Calu3 (cell line): ENCODE data around the gene MAN2A1. TPM values are rescaled to one million over a fixed set of nuclear protein-coding genes. Genes with fewer than 3 reads are reported as not detected.

Experiments
- BruUV-seq: library from RNA; stranded (reverse); fragments of 400-500 nt; replicated peaks from 2 replicates; lab custom pipeline; 2021; lab: Mats Ljungman, UMichigan
- CTCF ChIA-PET: fragments of 300-600 bp; sonication (Branson Sonifier 250); formaldehyde crosslinking; loops from one replicate; lab custom pipeline; 2022; ENCODE audit warnings: antibody characterized with exemption; lab: Charles Lee
- DNase-seq: peaks from one replicate; pipeline ENCODE4 v3.0.0; 2022
- H3K27ac Mint-ChIP-seq: one replicate; pipeline ENCODE4 v1.8.0; 2022; ENCODE audit warnings: mixed read lengths; ENCODE audit not compliant: unreplicated experiment
- H3K27me3 Mint-ChIP-seq: one replicate; pipeline ENCODE4 v1.8.0; 2022; ENCODE audit warnings: mixed read lengths; ENCODE audit not compliant: unreplicated experiment
- H3K36me3 Mint-ChIP-seq: one replicate; pipeline ENCODE4 v1.8.0; 2022; ENCODE audit warnings: mild to moderate bottlenecking, moderate library complexity, mixed read lengths; ENCODE audit not compliant: insufficient read depth, unreplicated experiment
- H3K4me1 Mint-ChIP-seq: one replicate; pipeline ENCODE4 v1.8.0; 2022; ENCODE audit warnings: mild to moderate bottlenecking, low read depth, mixed read lengths; ENCODE audit not compliant: unreplicated experiment
- H3K4me3 Mint-ChIP-seq: one replicate; pipeline ENCODE4 v1.8.0; 2022; ENCODE audit warnings: mild to moderate bottlenecking, low read depth, moderate library complexity, mixed read lengths; ENCODE audit not compliant: unreplicated experiment
- H3K9me3 Mint-ChIP-seq: one replicate; pipeline ENCODE4 v1.8.0; 2022; ENCODE audit warnings: low read depth, mixed read lengths; ENCODE audit not compliant: unreplicated experiment
- CTCF ChIP-seq: fragments of 200-600 bp; IDR thresholded peaks from one replicate; pipeline ENCODE4 v1.8.0; 2022; ENCODE audit warnings: antibody characterized with exemption; ENCODE audit not compliant: unreplicated experiment
- intact Hi-C: fragments of 100-400 bp; cut with micrococcal nuclease; formaldehyde crosslinking; loops from one replicate; pipeline ENCODE4 v1.10.0; 2022; ENCODE audit not compliant: unreplicated experiment
- total RNA-seq: library from RNA; stranded (reverse); gene quantifications from 2 replicates; pipeline ENCODE4 v1.2.3, GENCODE V29; 2022

MAN2A1 gene
- total RNA-seq, 1 experiment from 2014 or later, result 76.3 TPM

- Mint-ChIP-seq H3K4me3 (no peak overlapping the region), H3K36me3 (no peaks in the 10 kb centered on the region), H3K27me3 (peaks cover 36% of the 10 kb centered on the region), H3K27ac (no peak overlapping the region), H3K4me1 (no peaks in the 10 kb centered on the region), H3K9me3 (no peaks in the 10 kb centered on the region)
- intact Hi-C loops, result no loop called here
- no peak for DNase-seq
- no TSS peak for BruUV-seq
- TF ChIP-seq CTCF, result no peak
- CTCF ChIA-PET, result interaction anchor here (2.2 kb wide), 1 partner anchor 12 kb away, joined by 7 read pairs; no protein-coding TSS in a partner anchor
These were observed 12.8 kb upstream of the MAN2A1 start for GRCh38 chr5:109676920-109677319.

GRCh38 chr5:109678447-109678846 is 11.3 kb upstream of the MAN2A1 start:
- no peak for DNase-seq
- no TSS peak for BruUV-seq

GRCh38 chr5:109681763-109682162 is 8.0 kb upstream of the MAN2A1 start:
- DNase-seq, result no peak
- CTCF ChIA-PET, result no interaction called here
- no peak overlapping the region for H3K4me3 Mint-ChIP-seq
- intact Hi-C loops, result loop anchor here (10.0 kb wide), 1 partner anchor 197 kb away; no protein-coding TSS in a partner anchor
- no TSS peak for BruUV-seq
- peaks cover under 1% of the 10 kb centered on the region for H3K27me3 Mint-ChIP-seq
- no peaks in the 10 kb centered on the region for H3K9me3 Mint-ChIP-seq
- H3K36me3 Mint-ChIP-seq, result no peaks in the 10 kb centered on the region
- no peaks in the 10 kb centered on the region for H3K4me1 Mint-ChIP-seq
- no peak overlapping the region for H3K27ac Mint-ChIP-seq
- TF ChIP-seq CTCF, result no peak

More at GRCh38 chr5:109678447-109678846, 11.3 kb upstream of the MAN2A1 start:
- H3K4me3 Mint-ChIP-seq, result no peak overlapping the region
- H3K27me3 Mint-ChIP-seq, result peaks cover 21% of the 10 kb centered on the region
- H3K4me1 Mint-ChIP-seq, result no peaks in the 10 kb centered on the region
- H3K27ac Mint-ChIP-seq, result no peak overlapping the region
- H3K36me3 Mint-ChIP-seq, result no peaks in the 10 kb centered on the region
- CTCF ChIA-PET, result no interaction called here
- intact Hi-C loops, result no loop called here
- no peaks in the 10 kb centered on the region for H3K9me3 Mint-ChIP-seq
- no peak for TF ChIP-seq CTCF

- no peaks in the 10 kb centered on the region for H3K36me3 Mint-ChIP-seq
- no peak overlapping the region for H3K4me3 Mint-ChIP-seq
- H3K9me3 Mint-ChIP-seq, result no peaks in the 10 kb centered on the region
- no TSS peak for BruUV-seq
- H3K27ac Mint-ChIP-seq, result no peak overlapping the region
- no peak for DNase-seq
- H3K4me1 Mint-ChIP-seq, result no peaks in the 10 kb centered on the region
- TF ChIP-seq CTCF, result no peak
- CTCF ChIA-PET, result no interaction called here
- intact Hi-C loops, result loop anchor here (10.0 kb wide), 1 partner anchor 198 kb away; no protein-coding TSS in a partner anchor
- H3K27me3 Mint-ChIP-seq, result no peaks in the 10 kb centered on the region
These were observed 7.3 kb upstream of the MAN2A1 start for GRCh38 chr5:109682383-109682782.
